ENCODE data around the gene SLBP. TPM values are rescaled to one million over a fixed set of nuclear protein-coding genes. Genes with fewer than 3 reads are reported as not detected.
A peak's percentile ranks its signal among the peaks of the same experiment; 100 is the strongest.
"Not testable (repeated sequence)": the region's sequence is repeated elsewhere in the genome, so short reads cannot be mapped to it uniquely, and the experiment has no call there.

SLBP gene
- total RNA-seq, 2 experiments from 2014 or later, result 133 to 137 TPM

- Mint-ChIP-seq H3K4me3 (peak within 1 kb of the TSS; percentile 69), H3K27ac (peak within 1 kb of the TSS; percentile 61), H3K4me1 (peaks cover 9% of the 10 kb centered on the region), H3K36me3 (peaks cover 5% of the 10 kb centered on the region), H3K27me3 (peaks cover 13% of the 10 kb centered on the region), H3K9me3 (ENCODE audit: low read depth) (no peaks in the 10 kb centered on the region)
- DNase-seq (peak; percentile 43), ATAC-seq (peak; percentile 95)
- CTCF ChIA-PET, result interaction anchor here (1.4 to 2.1 kb wide), 2 partner anchors 9 to 17 kb away, joined by 4 to 11 read pairs; no protein-coding TSS in a partner anchor
Measured at GRCh38 chr4:1683736-1684505, 28.2 kb downstream of the SLBP start, which contains the start of gene FAM53A. TSS of gene FAM53A (minus strand) at chr4:1684313. CDS start at chr4:1668741, 15,572 bp downstream.

- H3K9me3 Mint-ChIP-seq (ENCODE audit: low read depth), result no peaks in the 10 kb centered on the region
- H3K36me3 Mint-ChIP-seq, result peaks cover 5% of the 10 kb centered on the region
- H3K4me1 Mint-ChIP-seq, result peaks cover 9% of the 10 kb centered on the region
- peak overlapping the region; percentile 69 for H3K4me3 Mint-ChIP-seq
- peaks cover 13% of the 10 kb centered on the region for H3K27me3 Mint-ChIP-seq
- H3K27ac Mint-ChIP-seq, result peak overlapping the region; percentile 61
- CTCF ChIA-PET, result interaction anchor here (1.0 to 2.1 kb wide), 3 partner anchors 10 to 109 kb away, joined by 3 to 11 read pairs (median 4); partner anchors contain the start of gene FGFR3
- ATAC-seq, result no peak
- no peak for DNase-seq
Measured at GRCh38 chr4:1683261-1683735, 28.8 kb downstream of the SLBP start.

- H3K27me3 Mint-ChIP-seq, result peaks cover 13% of the 10 kb centered on the region
- peak overlapping the region; percentile 69 for H3K4me3 Mint-ChIP-seq
- no peaks in the 10 kb centered on the region for H3K9me3 Mint-ChIP-seq (ENCODE audit: low read depth)
- ATAC-seq, result no peak
- H3K36me3 Mint-ChIP-seq, result peaks cover 5% of the 10 kb centered on the region
- CTCF ChIA-PET, result interaction anchor here (1.0 to 2.1 kb wide), 3 partner anchors 10 to 110 kb away, joined by 3 to 11 read pairs (median 4); partner anchors contain the start of gene FGFR3
- H3K4me1 Mint-ChIP-seq, result peaks cover 9% of the 10 kb centered on the region
- no peak for DNase-seq
- peak overlapping the region; percentile 61 for H3K27ac Mint-ChIP-seq
Measured at GRCh38 chr4:1682860-1683259, 29.3 kb downstream of the SLBP start.

GRCh38 chr4:1678244-1678643, 33.9 kb downstream of the SLBP start:
- Mint-ChIP-seq H3K27ac (no peak overlapping the region), H3K27me3 (peaks cover 9% of the 10 kb centered on the region), H3K36me3 (peaks cover 2% of the 10 kb centered on the region), H3K9me3 (ENCODE audit: low read depth) (no peaks in the 10 kb centered on the region), H3K4me1 (peaks cover 6% of the 10 kb centered on the region), H3K4me3 (no peak overlapping the region)
- CTCF ChIA-PET, result no interaction called here
- ATAC-seq, result no peak
- no peak for DNase-seq

GRCh38 chr4:1676605-1677525, 35.3 kb downstream of the SLBP start:
- no peaks in the 10 kb centered on the region for H3K27me3 Mint-ChIP-seq
- no peak overlapping the region for H3K4me3 Mint-ChIP-seq
- no peak for ATAC-seq
- H3K36me3 Mint-ChIP-seq, result no peaks in the 10 kb centered on the region
- CTCF ChIA-PET, result interaction anchor here (1.1 kb wide), 1 partner anchor 47 kb away, joined by 4 read pairs; no protein-coding TSS in a partner anchor
- DNase-seq, result no peak
- H3K9me3 Mint-ChIP-seq (ENCODE audit: low read depth), result no peaks in the 10 kb centered on the region
- H3K4me1 Mint-ChIP-seq, result no peaks in the 10 kb centered on the region
- H3K27ac Mint-ChIP-seq, result no peak overlapping the region

- H3K4me3 Mint-ChIP-seq, result no peak overlapping the region
- DNase-seq (no peak), ATAC-seq (no peak)
- CTCF ChIA-PET, result interaction anchor here (1.1 kb wide), 1 partner anchor 46 kb away, joined by 4 read pairs; no protein-coding TSS in a partner anchor
- no peaks in the 10 kb centered on the region for H3K27me3 Mint-ChIP-seq
- H3K4me1 Mint-ChIP-seq, result no peaks in the 10 kb centered on the region
- no peaks in the 10 kb centered on the region for H3K36me3 Mint-ChIP-seq
- H3K27ac Mint-ChIP-seq, result no peak overlapping the region
- no peaks in the 10 kb centered on the region for H3K9me3 Mint-ChIP-seq (ENCODE audit: low read depth)
Measured at GRCh38 chr4:1675802-1676137, 36.3 kb downstream of the SLBP start.

GRCh38 chr4:1675136-1675801, 36.9 kb downstream of the SLBP start:
- H3K9me3 Mint-ChIP-seq (ENCODE audit: low read depth), result no peaks in the 10 kb centered on the region
- no peak overlapping the region for H3K27ac Mint-ChIP-seq
- H3K4me3 Mint-ChIP-seq, result no peak overlapping the region
- no peaks in the 10 kb centered on the region for H3K36me3 Mint-ChIP-seq
- DNase-seq (no peak), ATAC-seq (no peak)
- no peaks in the 10 kb centered on the region for H3K4me1 Mint-ChIP-seq
- CTCF ChIA-PET, result interaction anchor here (1.1 kb wide), 1 partner anchor 46 kb away, joined by 4 read pairs; no protein-coding TSS in a partner anchor
- no peaks in the 10 kb centered on the region for H3K27me3 Mint-ChIP-seq

GRCh38 chr4:1674682-1675081, 37.4 kb downstream of the SLBP start:
- Mint-ChIP-seq H3K27ac (no peak overlapping the region), H3K9me3 (ENCODE audit: low read depth) (no peaks in the 10 kb centered on the region), H3K4me1 (no peaks in the 10 kb centered on the region), H3K36me3 (no peaks in the 10 kb centered on the region), H3K27me3 (no peaks in the 10 kb centered on the region), H3K4me3 (no peak overlapping the region)
- DNase-seq (no peak), ATAC-seq (no peak)
- CTCF ChIA-PET, result no interaction called here

- no peak overlapping the region for H3K27ac Mint-ChIP-seq
- H3K36me3 Mint-ChIP-seq, result no peaks in the 10 kb centered on the region
- H3K27me3 Mint-ChIP-seq, result no peaks in the 10 kb centered on the region
- H3K4me3 Mint-ChIP-seq, result no peak overlapping the region
- H3K4me1 Mint-ChIP-seq, result no peaks in the 10 kb centered on the region
- DNase-seq, result no peak
- CTCF ChIA-PET, result no interaction called here
- H3K9me3 Mint-ChIP-seq (ENCODE audit: low read depth), result no peaks in the 10 kb centered on the region
- ATAC-seq, result no peak
Measured at GRCh38 chr4:1673671-1674070, 38.4 kb downstream of the SLBP start.

- H3K4me1 Mint-ChIP-seq; DNase-seq; H3K9me3 Mint-ChIP-seq (ENCODE audit: low read depth); H3K36me3 Mint-ChIP-seq; CTCF ChIA-PET; H3K27ac Mint-ChIP-seq; H3K27me3 Mint-ChIP-seq; H3K4me3 Mint-ChIP-seq; ATAC-seq: not testable (repeated sequence)
Measured at GRCh38 chr4:1671011-1671410, 41.1 kb downstream of the SLBP start.

- Mint-ChIP-seq H3K4me1 (no peaks in the 10 kb centered on the region), H3K4me3 (no peak overlapping the region), H3K27me3 (no peaks in the 10 kb centered on the region), H3K36me3 (no peaks in the 10 kb centered on the region), H3K27ac (no peak overlapping the region), H3K9me3 (ENCODE audit: low read depth) (no peaks in the 10 kb centered on the region)
- DNase-seq (no peak), ATAC-seq (no peak)
- CTCF ChIA-PET, result no interaction called here
Measured at GRCh38 chr4:1670279-1670678, 41.8 kb downstream of the SLBP start.

GRCh38 chr4:1669850-1670249, 42.3 kb downstream of the SLBP start:
- Mint-ChIP-seq H3K27me3 (no peaks in the 10 kb centered on the region), H3K36me3 (no peaks in the 10 kb centered on the region), H3K4me1 (no peaks in the 10 kb centered on the region), H3K27ac (no peak overlapping the region), H3K9me3 (ENCODE audit: low read depth) (no peaks in the 10 kb centered on the region), H3K4me3 (no peak overlapping the region)
- ATAC-seq, result no peak
- CTCF ChIA-PET, result no interaction called here
- DNase-seq, result no peak

GRCh38 chr4:1669270-1669669, 42.8 kb downstream of the SLBP start:
- no peaks in the 10 kb centered on the region for H3K27me3 Mint-ChIP-seq
- H3K27ac Mint-ChIP-seq, result no peak overlapping the region
- CTCF ChIA-PET, result no interaction called here
- no peaks in the 10 kb centered on the region for H3K36me3 Mint-ChIP-seq
- H3K4me3 Mint-ChIP-seq, result no peak overlapping the region
- no peaks in the 10 kb centered on the region for H3K4me1 Mint-ChIP-seq
- no peak for DNase-seq
- ATAC-seq, result no peak
- H3K9me3 Mint-ChIP-seq (ENCODE audit: low read depth), result no peaks in the 10 kb centered on the region

Measured in activated CD8-positive, alpha-beta memory T cell treated with anti-CD3 and anti-CD28 coated beads, Interleukin-2, amount 10 ng/mL, durations not matched to agents 7 days and 5 days (primary cell).